RWPE1 (cell line): Measurements from ENCODE around the gene URI1.

Experiments used
- CTCF ChIA-PET: fragments of 350-600 bp; sonication (Branson Sonifier 250); formaldehyde crosslinking; extraction: SDS; loops from one replicate; lab custom pipeline; 2021; lab: Yijun Ruan, JAX
- POLR2A ChIA-PET: fragments of 400-600 bp; formaldehyde crosslinking; extraction: SDS; loops from one replicate; lab custom pipeline; 2020; ENCODE audit warnings: antibody characterized with exemption; ENCODE audit not compliant: low non-redundant PET; lab: Yijun Ruan, JAX
- DNase-seq: peaks from one replicate; pipeline ENCODE4 v3.0.0; 2012; ENCODE audit warnings: low spot score
- H3K27ac ChIP-seq: fragments of 450-650 bp; 2 replicates; pipeline ENCODE4 v1.5.1; 2017
- TF ChIP-seq, protein P1 (sequence below): fragments of 450-650 bp; conservative IDR thresholded peaks from 2 replicates; pipeline ENCODE4 v1.5.1; 2017; ENCODE audit warnings: low read depth, mild to moderate bottlenecking

The URI1 gene

DNA sequence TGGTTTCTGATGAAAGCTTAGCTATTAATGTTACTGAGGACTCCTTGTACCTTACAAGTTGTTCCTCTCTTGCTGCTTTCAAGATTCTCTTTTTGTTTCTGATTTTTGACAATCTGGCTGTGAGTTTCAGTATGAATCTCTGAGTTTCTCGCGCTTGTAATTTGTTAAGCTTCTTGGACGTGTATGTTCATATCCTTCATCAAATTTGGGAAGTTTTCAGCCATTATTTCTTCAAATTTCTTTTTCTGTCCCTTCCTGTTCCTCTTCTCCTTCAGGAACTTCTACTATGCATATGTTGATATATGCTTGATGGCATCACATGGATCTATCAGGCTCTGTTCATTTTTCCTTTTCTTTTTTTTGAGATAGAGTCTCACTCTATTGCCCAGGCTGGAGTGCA is 5.6 kb upstream of the URI1 start:
- TF ChIP-seq, protein P1, sequence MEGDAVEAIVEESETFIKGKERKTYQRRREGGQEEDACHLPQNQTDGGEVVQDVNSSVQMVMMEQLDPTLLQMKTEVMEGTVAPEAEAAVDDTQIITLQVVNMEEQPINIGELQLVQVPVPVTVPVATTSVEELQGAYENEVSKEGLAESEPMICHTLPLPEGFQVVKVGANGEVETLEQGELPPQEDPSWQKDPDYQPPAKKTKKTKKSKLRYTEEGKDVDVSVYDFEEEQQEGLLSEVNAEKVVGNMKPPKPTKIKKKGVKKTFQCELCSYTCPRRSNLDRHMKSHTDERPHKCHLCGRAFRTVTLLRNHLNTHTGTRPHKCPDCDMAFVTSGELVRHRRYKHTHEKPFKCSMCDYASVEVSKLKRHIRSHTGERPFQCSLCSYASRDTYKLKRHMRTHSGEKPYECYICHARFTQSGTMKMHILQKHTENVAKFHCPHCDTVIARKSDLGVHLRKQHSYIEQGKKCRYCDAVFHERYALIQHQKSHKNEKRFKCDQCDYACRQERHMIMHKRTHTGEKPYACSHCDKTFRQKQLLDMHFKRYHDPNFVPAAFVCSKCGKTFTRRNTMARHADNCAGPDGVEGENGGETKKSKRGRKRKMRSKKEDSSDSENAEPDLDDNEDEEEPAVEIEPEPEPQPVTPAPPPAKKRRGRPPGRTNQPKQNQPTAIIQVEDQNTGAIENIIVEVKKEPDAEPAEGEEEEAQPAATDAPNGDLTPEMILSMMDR: no peak
- POLR2A ChIA-PET: no interaction called here
- CTCF ChIA-PET: no interaction called here
- no peak for DNase-seq
- H3K27ac ChIP-seq: no peak overlapping the region

DNA sequence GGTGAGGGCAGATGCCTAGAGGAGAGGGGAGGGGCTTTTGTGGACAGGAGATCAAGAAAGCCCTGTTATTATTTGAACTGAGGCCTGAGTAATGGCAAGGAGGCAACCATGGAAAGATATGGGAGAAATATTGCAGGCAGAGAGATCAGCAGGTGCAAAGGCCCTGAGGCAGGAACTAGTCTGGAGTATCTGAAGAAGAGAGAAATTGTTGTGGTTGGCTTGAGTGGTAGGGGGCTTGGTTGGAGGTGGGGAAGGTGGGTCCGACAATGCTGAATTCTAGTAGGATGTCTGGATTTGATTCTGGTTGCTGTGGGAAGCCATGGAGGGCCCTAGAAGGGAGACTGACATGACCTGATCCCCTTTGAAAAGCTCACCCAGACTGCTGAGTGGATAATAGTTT is 2.4 kb upstream of the URI1 start:
- ChIA-PET POLR2A (no interaction called here), CTCF (no interaction called here)
- TF ChIP-seq, protein P1: no peak
- DNase-seq: no peak
- no peak overlapping the region for H3K27ac ChIP-seq

DNA sequence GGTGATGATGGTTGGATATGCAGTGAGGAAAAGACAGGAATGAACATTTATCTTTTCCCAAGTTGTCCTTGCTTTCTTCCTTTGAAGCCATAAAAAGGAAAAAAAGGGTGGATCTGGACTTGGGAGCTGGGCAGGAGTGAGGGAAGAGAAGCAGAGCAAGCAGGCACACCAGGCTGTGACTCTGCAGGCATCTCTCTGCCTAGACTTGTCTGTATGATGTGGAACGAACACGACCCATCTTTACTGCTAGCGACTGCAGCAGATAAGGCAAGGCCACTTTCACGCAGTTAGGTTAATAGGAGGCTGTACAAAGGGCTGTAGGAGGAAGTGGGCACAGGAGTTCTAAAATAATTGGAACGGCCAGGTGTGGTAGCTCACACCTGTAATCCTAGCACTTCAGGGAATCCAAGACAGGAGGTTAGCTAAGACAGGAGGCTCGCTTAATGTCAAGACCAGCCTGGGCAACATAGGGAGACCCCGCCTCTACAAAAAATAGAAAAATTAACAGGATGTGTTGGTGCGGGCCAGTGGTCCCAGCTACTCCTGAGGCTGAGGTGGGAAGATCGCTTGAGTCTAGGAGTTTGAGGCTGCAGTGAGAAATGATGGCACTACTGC is 961 bp upstream of the URI1 start:
- TF ChIP-seq, protein P1: no peak
- CTCF ChIA-PET: interaction anchor here (0.8 kb wide), 1 partner anchor 170 kb away, joined by 4 read pairs; no protein-coding TSS in a partner anchor
- POLR2A ChIA-PET: interaction anchor here (0.6 kb wide), 1 partner anchor 47 kb away, joined by 3 read pairs; no protein-coding TSS in a partner anchor
- H3K27ac ChIP-seq: no peak overlapping the region; the same call in 1 of the 2 replicates
- DNase-seq: no peak

DNA sequence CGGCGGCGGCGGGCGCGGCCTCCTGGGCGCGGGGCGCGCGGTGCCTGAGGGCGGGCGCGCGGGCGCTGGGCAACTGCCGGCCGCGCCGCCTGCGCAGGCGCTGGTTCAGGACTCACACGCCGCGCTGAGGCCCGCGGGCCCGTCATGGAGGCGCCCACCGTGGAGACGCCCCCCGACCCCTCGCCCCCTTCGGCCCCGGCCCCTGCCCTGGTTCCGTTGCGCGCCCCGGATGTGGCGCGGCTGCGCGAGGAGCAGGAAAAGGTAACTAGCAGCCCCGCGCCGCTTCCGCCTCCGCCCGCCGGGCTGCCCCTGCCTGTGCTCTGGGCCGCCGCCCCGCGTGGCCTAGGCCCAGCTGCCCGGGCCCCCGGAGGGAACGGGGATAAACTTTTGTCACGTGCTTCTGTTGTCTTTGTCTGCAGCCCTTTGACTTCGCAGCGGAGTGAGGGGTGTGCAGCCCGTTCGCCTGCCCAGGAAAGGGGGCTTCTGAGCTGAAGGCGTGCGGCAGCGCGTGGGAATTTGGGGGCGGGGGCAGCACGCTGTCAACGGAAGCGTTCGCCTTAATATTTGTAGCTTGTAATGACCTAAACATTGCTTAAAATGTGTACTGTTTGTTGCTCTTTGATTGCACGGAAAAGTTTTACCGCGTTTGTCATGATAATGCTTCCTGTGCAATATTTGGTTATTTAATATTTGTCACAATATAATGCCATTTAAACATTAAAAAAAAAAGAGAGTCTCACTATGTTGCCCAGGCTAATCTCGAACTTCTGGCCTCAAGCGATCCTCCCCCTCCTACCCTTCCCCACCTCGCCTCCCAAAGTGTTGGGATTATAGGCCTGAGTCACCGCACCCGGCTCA is 594 bp downstream of the URI1 start:
- peak overlapping the region; percentile 78 for H3K27ac ChIP-seq
- TF ChIP-seq, protein P1: no peak
- CTCF ChIA-PET: interaction anchor here (0.7 kb wide), 1 partner anchor 37 kb away, joined by 3 read pairs; no protein-coding TSS in a partner anchor
- DNase-seq: peak; percentile 43
- POLR2A ChIA-PET: interaction anchor here (0.6 to 0.7 kb wide), 2 partner anchors 59 to 182 kb away, joined by 3 to 7 read pairs; no protein-coding TSS in a partner anchor

DNA sequence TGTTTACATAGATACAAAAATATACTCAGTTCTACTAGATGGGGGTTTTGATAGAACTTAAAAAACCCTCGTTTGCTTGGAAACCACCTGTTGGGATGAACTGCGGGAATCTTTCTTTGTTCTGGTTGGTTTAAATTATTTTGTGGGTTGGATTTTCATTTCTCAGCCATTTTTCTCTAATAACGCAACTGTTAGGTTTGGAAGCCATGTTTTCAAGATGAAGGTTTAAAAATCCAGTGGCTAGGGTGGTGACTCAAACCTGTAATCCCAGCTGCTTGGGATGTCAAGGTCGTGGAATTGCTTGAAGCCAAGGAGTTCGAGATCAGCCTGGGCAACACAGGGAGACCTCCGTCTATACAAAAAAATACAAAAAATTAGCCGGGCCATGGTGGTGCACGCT is 1.6 kb downstream of the URI1 start:
- ChIA-PET CTCF (no interaction called here), POLR2A (no interaction called here)
- no peak for DNase-seq
- TF ChIP-seq, protein P1: no peak
- H3K27ac ChIP-seq: no peak overlapping the region

DNA sequence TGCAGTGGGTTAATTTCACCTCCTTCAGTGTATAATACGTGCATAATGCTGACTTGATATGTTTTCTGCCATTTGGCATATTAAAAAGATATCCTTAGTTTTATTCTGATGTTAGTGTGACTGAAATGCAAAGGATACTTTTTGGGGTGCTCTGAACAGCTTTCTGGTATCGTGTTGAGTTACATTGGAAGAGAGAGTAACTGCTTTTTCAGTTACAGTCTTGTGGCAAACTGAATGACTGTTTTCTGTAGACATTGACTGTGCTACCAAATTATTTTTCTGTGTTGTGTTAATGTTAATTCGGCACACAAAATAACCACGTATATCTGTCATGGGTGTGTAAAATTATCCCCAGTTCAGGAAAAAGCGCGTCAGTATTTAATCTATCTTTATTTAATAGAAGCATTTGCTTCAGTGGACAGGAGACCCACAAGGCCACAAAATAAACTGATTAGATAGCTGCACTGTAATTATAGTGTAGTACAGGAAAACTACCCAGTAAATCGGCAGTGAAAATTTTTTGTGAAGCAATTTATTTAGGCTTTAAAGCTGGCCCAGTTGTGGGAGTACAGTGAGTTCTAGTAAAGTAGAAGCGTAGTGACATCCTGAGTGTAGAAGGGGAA is 2.5 kb downstream of the URI1 start:
- ChIA-PET CTCF (interaction anchor here (0.9 kb wide), 1 partner anchor 22 kb away, joined by 4 read pairs; no protein-coding TSS in a partner anchor), POLR2A (no interaction called here)
- TF ChIP-seq, protein P1: no peak
- H3K27ac ChIP-seq: no peak overlapping the region
- no peak for DNase-seq
